ENCODE measurements around the gene LRRC8D.

- no peak for TF ChIP-seq CTCF (IDR thresholded peaks at IDR 0.05)
- TF ChIP-seq POLR2A (IDR thresholded peaks at IDR 0.05): no peak
Measured at GRCh38 chr1:89883030-89883379, 62.2 kb downstream of the LRRC8D start.
